Esophagus muscularis mucosa (tissue), 4 donors: ENCODE results near the gene TRIP13. TPM values are rescaled to one million over a fixed set of nuclear protein-coding genes. Genes with fewer than 3 reads are reported as not detected.

ENCODE experiments used
- DNase-seq: peaks from one replicate; pipeline ENCODE4 v3.0.0-alpha.2; 2017; ENCODE audit errors: extremely low spot score
- H3K27ac ChIP-seq, 4 donors: fragments of 200-600 bp; sonication (generic); replicated peaks in 1 of 4; 1 replicate in 3 of 4; 2 replicates in 1 of 4; pipeline ENCODE4 v1.5.1; 2016 to 2019; ENCODE audit warnings: mild to moderate bottlenecking in 1 of 4
- H3K27me3 ChIP-seq, 4 donors: fragments of 200-600 bp; sonication (generic); one replicate each; pipeline versions ENCODE4 v1.5.1 to v1.6.0; 2016 to 2019
- H3K36me3 ChIP-seq, 4 donors: fragments of 200-600 bp; sonication (generic); one replicate each; pipeline ENCODE4 v1.5.1; 2016 to 2019
- H3K4me1 ChIP-seq, 4 donors: fragments of 200-600 bp; sonication (generic); one replicate each; pipeline ENCODE4 v1.5.1; 2016 to 2019
- H3K4me3 ChIP-seq, 4 donors: fragments of 200-600 bp; sonication (generic); 1 replicate in 2 of 4; 2 replicates in 2 of 4; pipeline ENCODE4 v1.5.1; 2016 to 2019; ENCODE audit warnings: mild to moderate bottlenecking in 4 of 4, moderate library complexity in 1 of 4
- H3K9me3 ChIP-seq, 4 donors: fragments of 200-600 bp; sonication (generic); 1 replicate in 3 of 4; 2 replicates in 1 of 4; pipeline ENCODE4 v1.5.1; 2016 to 2019
- EP300 ChIP-seq: sonication (generic); formaldehyde crosslinking; IDR thresholded peaks from one replicate; pipeline ENCODE4 v1.6.1; 2017; ENCODE audit warnings: antibody characterized with exemption
- POLR2A ChIP-seq: fragments of 450-650 bp; IDR thresholded peaks from one replicate; pipeline ENCODE4 v1.6.1; 2017; ENCODE audit warnings: antibody characterized with exemption, moderate library complexity, mild to moderate bottlenecking, low read depth
- POLR2AphosphoS5 ChIP-seq, 2 donors: sonication (generic); formaldehyde crosslinking; IDR thresholded peaks; one replicate each; pipeline ENCODE4 v1.6.1; 2017; ENCODE audit warnings: antibody characterized with exemption in 2 of 2
- WGBS: methylation state at CpG from one replicate; pipeline ENCODE4 v1.1.5; 2018; 5-methylcytosine and 5-hydroxymethylcytosine counted together
- intact Hi-C: fragments of 100-400 bp; cut with DNase I; formaldehyde crosslinking; loops from one replicate; pipeline ENCODE4 v1.15.1; 2023
- total RNA-seq, 4 donors: library from RNA; depleted of rRNA; stranded (reverse); fragments of >200 nt; gene quantifications; one replicate each; pipeline versions ENCODE4 v1.1.0 to v1.2.1, GENCODE V29; 2016
- TF ChIP-seq, protein P1 (sequence below), 3 experiments: fragments of 200-600 bp in 2 of 3; fragments of 450-650 bp in 1 of 3; sonication (generic) in 2 of 3; IDR thresholded peaks; one replicate each; pipeline ENCODE4 v1.5.1; 2017 to 2019; ENCODE audit warnings: antibody characterized with exemption in 3 of 3, mild to moderate bottlenecking in 2 of 3, moderate library complexity in 1 of 3

The TRIP13 gene
- total RNA-seq, 4 donors from 2014 or later: 0.65 to 0.92 (median 0.66) TPM; not detected in 1

DNA sequence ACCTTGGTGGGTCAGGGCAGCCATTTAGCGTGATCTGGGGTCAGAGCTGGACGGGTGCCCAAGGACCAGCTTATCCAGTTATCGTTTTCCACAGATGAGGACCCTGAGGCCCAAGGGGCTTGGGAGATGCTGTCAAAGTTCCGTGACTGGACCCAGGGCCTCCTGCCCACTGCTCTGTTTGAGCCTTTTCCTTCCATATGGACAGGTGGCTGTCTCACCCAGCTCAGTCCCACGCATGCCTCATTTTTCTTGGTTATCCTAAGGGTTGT lies 56.5 kb downstream of the TRIP13 start:
- WGBS: 95% methylated on average over 5 of the region's 5 CpGs
- H3K4me1 ChIP-seq: peaks cover 8 to 25% (median 22%) of the 10 kb centered on the region in 4 donors
- no peak for DNase-seq
- peaks cover 0 to 11% (median 0%) of the 10 kb centered on the region in 4 donors for H3K27me3 ChIP-seq
- intact Hi-C loops: no loop called here
- H3K4me3 ChIP-seq: no peak overlapping the region
- peaks cover 0 to 7% (median 0%) of the 10 kb centered on the region in 4 donors for H3K9me3 ChIP-seq
- no peak overlapping the region for H3K27ac ChIP-seq
- H3K36me3 ChIP-seq: no peaks in the 10 kb centered on the region
- TF ChIP-seq POLR2A: no peak
- TF ChIP-seq POLR2AphosphoS5 (IDR thresholded peaks at IDR 0.05): no peak
- TF ChIP-seq, protein P1, sequence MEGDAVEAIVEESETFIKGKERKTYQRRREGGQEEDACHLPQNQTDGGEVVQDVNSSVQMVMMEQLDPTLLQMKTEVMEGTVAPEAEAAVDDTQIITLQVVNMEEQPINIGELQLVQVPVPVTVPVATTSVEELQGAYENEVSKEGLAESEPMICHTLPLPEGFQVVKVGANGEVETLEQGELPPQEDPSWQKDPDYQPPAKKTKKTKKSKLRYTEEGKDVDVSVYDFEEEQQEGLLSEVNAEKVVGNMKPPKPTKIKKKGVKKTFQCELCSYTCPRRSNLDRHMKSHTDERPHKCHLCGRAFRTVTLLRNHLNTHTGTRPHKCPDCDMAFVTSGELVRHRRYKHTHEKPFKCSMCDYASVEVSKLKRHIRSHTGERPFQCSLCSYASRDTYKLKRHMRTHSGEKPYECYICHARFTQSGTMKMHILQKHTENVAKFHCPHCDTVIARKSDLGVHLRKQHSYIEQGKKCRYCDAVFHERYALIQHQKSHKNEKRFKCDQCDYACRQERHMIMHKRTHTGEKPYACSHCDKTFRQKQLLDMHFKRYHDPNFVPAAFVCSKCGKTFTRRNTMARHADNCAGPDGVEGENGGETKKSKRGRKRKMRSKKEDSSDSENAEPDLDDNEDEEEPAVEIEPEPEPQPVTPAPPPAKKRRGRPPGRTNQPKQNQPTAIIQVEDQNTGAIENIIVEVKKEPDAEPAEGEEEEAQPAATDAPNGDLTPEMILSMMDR (IDR thresholded peaks at IDR 0.05): no peak
- TF ChIP-seq EP300: no peak

- no peaks in the 10 kb centered on the region for H3K36me3 ChIP-seq
- peaks cover 0 to 7% (median 0%) of the 10 kb centered on the region in 4 donors for H3K9me3 ChIP-seq
- no peak overlapping the region for H3K4me3 ChIP-seq
- H3K4me1 ChIP-seq: peaks cover 8 to 25% (median 22%) of the 10 kb centered on the region in 4 donors
- no peak for DNase-seq
- TF ChIP-seq POLR2A (no peak), POLR2AphosphoS5 (IDR thresholded peaks at IDR 0.05) (no peak)
- TF ChIP-seq, protein P1 (IDR thresholded peaks at IDR 0.05): no peak
- H3K27me3 ChIP-seq: peaks cover 0 to 11% (median 0%) of the 10 kb centered on the region in 4 donors
- intact Hi-C loops: no loop called here
- WGBS: 92% methylated on average over 17 of the region's 17 CpGs
- no peak overlapping the region for H3K27ac ChIP-seq
These were observed 57.3 kb downstream of the TRIP13 start for GRCh38 chr5:949815-950560.

GRCh38 chr5:951940-952596 lies 59.4 kb downstream of the TRIP13 start:
- intact Hi-C loops: no loop called here
- DNase-seq: no peak

DNA sequence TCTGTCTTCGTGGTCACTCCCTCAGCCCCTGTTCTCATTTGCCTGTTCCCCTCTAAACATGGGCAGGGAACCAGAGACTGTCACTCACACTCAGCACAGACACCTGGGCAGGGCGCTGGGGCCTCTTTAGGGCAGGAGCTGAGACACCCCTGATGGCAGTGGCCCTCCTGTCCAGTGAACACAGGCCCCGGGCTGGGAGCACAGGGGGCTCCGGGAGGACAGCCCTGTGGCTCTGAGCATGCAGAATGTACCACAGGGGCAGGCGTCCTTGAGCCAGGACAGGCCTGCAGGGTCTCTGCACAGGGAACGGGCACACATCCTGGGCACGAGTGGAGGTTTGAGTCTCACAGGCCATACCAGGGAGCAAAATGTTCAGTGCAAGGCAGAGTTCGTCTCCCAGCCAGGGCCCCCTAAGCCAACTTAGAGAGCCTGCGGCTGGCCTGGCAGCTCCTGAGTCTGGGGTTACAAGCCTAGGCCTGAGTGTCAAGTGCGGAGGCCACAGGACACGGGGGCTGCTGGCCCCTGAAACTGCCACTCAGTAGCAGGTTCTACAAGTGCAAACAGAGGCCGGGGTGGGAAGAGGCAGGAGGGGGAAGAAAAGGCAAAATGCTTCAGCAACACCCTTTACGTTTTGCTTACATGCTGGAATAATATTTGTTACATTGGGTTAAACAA lies 60.0 kb downstream of the TRIP13 start:
- Histone ChIP-seq H3K27ac (no peak overlapping the region), H3K27me3 (peaks cover 0 to 11% (median 0%) of the 10 kb centered on the region in 4 donors), H3K36me3 (no peaks in the 10 kb centered on the region), H3K4me1 (peaks cover 18 to 27% (median 25%) of the 10 kb centered on the region in 4 donors), H3K9me3 (peaks cover 0 to 7% (median 0%) of the 10 kb centered on the region in 4 donors), H3K4me3 (no peak overlapping the region)
- TF ChIP-seq POLR2AphosphoS5 (IDR thresholded peaks at IDR 0.05) (no peak), POLR2A (no peak), EP300 (no peak)
- TF ChIP-seq, protein P1 (IDR thresholded peaks at IDR 0.05): no peak
- DNase-seq: no peak
- intact Hi-C loops: no loop called here
- WGBS: 92% methylated on average over 6 of the region's 13 CpGs

More at GRCh38 chr5:951940-952596, 59.4 kb downstream of the TRIP13 start:
- Histone ChIP-seq H3K4me3 (no peak overlapping the region), H3K27ac (no peak overlapping the region), H3K4me1 (peaks cover 11 to 24% (median 22%) of the 10 kb centered on the region in 4 donors), H3K9me3 (peaks cover 0 to 7% (median 0%) of the 10 kb centered on the region in 4 donors), H3K36me3 (no peaks in the 10 kb centered on the region), H3K27me3 (peaks cover 0 to 11% (median 0%) of the 10 kb centered on the region in 4 donors)
- 88% methylated on average over 10 of the region's 16 CpGs for WGBS
- TF ChIP-seq, protein P1 (IDR thresholded peaks at IDR 0.05): no peak
- TF ChIP-seq EP300 (no peak), POLR2AphosphoS5 (IDR thresholded peaks at IDR 0.05) (no peak), POLR2A (no peak)
